Measurements from ENCODE around the gene HEATR5A. TPM values are rescaled to one million over a fixed set of nuclear protein-coding genes. Genes with fewer than 3 reads are reported as not detected.

Gene HEATR5A
- total and polyA plus RNA-seq, 2 donors (not counting 1 experiment from before 2014, with no cell fraction given) = 4.8 to 22.1 TPM

Small RNAs within 50 kb of the gene (small RNA-seq; reads per million reads assigned to genes)
- not detected for gene RF00019 (ENCODE audit: insufficient read length, low read depth, low replicate concordance)

Other genes with a start within 250 kb of the HEATR5A start
- gene HECTD1, start 212.8 kb downstream of the HEATR5A start, total RNA-seq = 184 and 199 TPM in 2 replicates
- gene HECTD1, start 212.8 kb downstream of the HEATR5A start, polyA plus RNA-seq = 63.1 and 96.6 TPM in 2 replicates
- gene DTD2, start 37.0 kb upstream of the HEATR5A start, total RNA-seq = 12.5 and 14.1 TPM in 2 replicates
- gene DTD2, start 37.0 kb upstream of the HEATR5A start, polyA plus RNA-seq = 11.9 and 14.8 TPM in 2 replicates
- not detected in 2 replicates for gene GPR33, start 67.5 kb upstream of the HEATR5A start, total RNA-seq
- not detected in 2 replicates for gene GPR33, start 67.5 kb upstream of the HEATR5A start, polyA plus RNA-seq
- gene NUBPL, start 140.9 kb upstream of the HEATR5A start, total RNA-seq = 14.2 and 15.5 TPM in 2 replicates
- gene NUBPL, start 140.9 kb upstream of the HEATR5A start, polyA plus RNA-seq = 1.9 and 2.6 TPM in 2 replicates